ENCODE results near the gene RNF115.

GRCh38 chr1:145720556-145720877, 103.4 kb downstream of the RNF115 start:
- TF ChIP-seq SMC3 (IDR thresholded peaks at IDR 0.05) (no peak), MAX (IDR thresholded peaks at IDR 0.05) (no peak), KDM5A (IDR thresholded peaks at IDR 0.05) (no peak), POLR2A (IDR thresholded peaks at IDR 0.05; ENCODE audit: low read length) (no peak), POLR2AphosphoS2 (conservative IDR thresholded peaks at IDR 0.05; ENCODE audit: low read length) (no peak), HDAC2 (IDR thresholded peaks at IDR 0.05) (no peak), KDM1A (IDR thresholded peaks at IDR 0.05; ENCODE audit: low read depth) (no peak), CTCF (IDR thresholded peaks at IDR 0.05) (no peak), JUN (IDR thresholded peaks at IDR 0.05) (no peak), RCOR1 (IDR thresholded peaks at IDR 0.05; ENCODE audit: low read depth, low read length) (no peak), FOSL2 (IDR thresholded peaks at IDR 0.05) (no peak), FOSL2 (CRISPR knock-in tag; IDR thresholded peaks at IDR 0.05) (peak; percentile 67)

Measured in A549 (cell line).